H1 (cell line): ENCODE data around the gene MCM7. TPM values are rescaled to one million over a fixed set of nuclear protein-coding genes. Genes with fewer than 3 reads are reported as not detected.

Source experiments
- CREB1 ChIP-seq: IDR thresholded peaks from 2 replicates; pipeline ENCODE4 v1.6.1; 2012; ENCODE audit warnings: inconsistent platforms
- HDAC2 ChIP-seq, 2 experiments: fragments of 300-600 bp in 1 of 2; sonication (generic) in 1 of 2; IDR thresholded peaks; 2 replicates each; pipeline ENCODE4 v1.6.1; 2011 to 2012; ENCODE audit warnings: low read depth in 2 of 2, low read length in 2 of 2, mild to moderate bottlenecking in 2 of 2, moderate library complexity in 2 of 2, borderline replicate concordance in 1 of 2, inconsistent platforms in 1 of 2
- RFX5 ChIP-seq: IDR thresholded peaks from 2 replicates; pipeline ENCODE4 v1.6.1; 2011; ENCODE audit warnings: low read depth, low read length, improper control_type of control experiment, borderline replicate concordance
- polyA plus RNA-seq, 7 experiments: library from polyadenylated mRNA; depleted of rRNA in 3 of 7; stranded (reverse) in 5 of 7; unstranded in 2 of 7; fragments of >200 nt in 5 of 7; fragments of 200-250 nt in 2 of 7; gene quantifications; 1 replicate in 5 of 7; 2 replicates in 1 of 7; 4 replicates in 1 of 7; pipeline versions ENCODE4 v1.2.1 to v1.2.3, GENCODE V29; 2011 to 2013; ENCODE audit warnings: missing spikeins in 2 of 7, mixed read lengths in 2 of 7
- total RNA-seq: library from RNA; stranded (reverse); fragmentation: NEBNext Ultra II Directional; extraction: Animal tissue kit (Norgen Biotek cat#: 25700); gene quantifications from 2 replicates; pipeline ENCODE4 v1.2.1, GENCODE V29; 2021
- TF ChIP-seq, protein P1 (sequence below): IDR thresholded peaks from 2 replicates; pipeline ENCODE4 v1.6.1; 2012; ENCODE audit warnings: inconsistent platforms

The MCM7 gene
- total and polyA plus RNA-seq, 2 of the 8 experiments (the other 6 are each of a cell fraction or from before 2014, with no cell fraction given): 313 to 344 TPM

DNA sequence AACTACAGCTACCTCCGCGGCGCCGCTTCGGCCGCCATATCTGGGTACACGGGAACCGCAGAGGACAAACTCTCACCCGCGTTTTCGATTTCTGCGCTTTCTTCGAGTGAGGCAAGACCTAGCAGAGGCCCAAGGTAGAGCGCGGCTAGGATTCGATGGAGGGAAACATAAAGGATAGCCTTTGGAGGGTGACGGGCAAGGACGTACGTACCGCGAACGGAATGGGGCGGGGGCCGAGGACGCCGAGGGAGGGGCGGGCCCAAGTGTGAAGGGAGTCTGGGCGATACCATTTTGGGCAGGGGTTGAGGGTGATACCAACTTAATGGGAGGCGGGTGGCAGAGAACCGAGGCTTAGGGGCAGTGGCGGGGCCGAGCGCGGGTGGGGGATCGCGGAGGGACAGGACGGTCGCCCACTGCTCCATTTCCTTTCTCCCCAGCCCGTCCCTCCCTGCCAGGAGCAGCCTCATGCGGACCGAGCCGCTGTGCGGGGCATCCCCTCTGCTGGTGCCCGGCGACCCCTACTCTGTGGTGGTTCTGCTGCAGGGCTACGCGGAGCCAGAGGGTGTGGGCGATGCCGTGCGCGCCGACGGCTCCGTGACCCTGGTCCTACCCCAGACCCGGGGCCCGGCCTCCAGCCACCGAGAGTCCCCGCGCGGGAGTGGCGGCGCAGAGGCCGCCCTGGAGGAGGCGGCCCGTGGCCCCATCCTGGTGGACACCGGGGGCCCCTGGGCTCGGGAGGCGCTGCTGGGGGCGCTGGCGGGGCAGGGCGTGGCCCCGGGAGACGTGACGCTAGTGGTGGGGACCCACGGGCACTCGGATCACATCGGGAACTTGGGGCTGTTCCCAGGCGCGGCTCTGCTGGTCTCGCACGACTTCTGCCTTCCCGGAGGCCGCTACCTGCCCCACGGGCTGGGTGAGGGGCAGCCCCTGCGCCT, 26.0 kb upstream of the MCM7 start, which contains the start of gene MBLAC1 (continued):
- TF ChIP-seq, protein P1, sequence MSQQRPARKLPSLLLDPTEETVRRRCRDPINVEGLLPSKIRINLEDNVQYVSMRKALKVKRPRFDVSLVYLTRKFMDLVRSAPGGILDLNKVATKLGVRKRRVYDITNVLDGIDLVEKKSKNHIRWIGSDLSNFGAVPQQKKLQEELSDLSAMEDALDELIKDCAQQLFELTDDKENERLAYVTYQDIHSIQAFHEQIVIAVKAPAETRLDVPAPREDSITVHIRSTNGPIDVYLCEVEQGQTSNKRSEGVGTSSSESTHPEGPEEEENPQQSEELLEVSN: peak; percentile 12; the same call in 1 of the 2 replicates
- TF ChIP-seq CREB1 (no peak), HDAC2 (IDR thresholded peaks at IDR 0.05; ENCODE audit: borderline replicate concordance in 1 of 2, low read depth in 2 of 2, low read length in 2 of 2) (peak in 1 of 2 experiments; percentile 1; a peak in 1 of 4 replicates), RFX5 (no peak)
